ENCODE measurements around the gene LPP.

GRCh38 chr3:188527389-188527788 is 373.4 kb downstream of the LPP start:
- no peak for TF ChIP-seq EZH2 (IDR thresholded peaks at IDR 0.05; ENCODE audit: low read length)
- no peak for TF ChIP-seq CTCF (optimal IDR thresholded peaks at IDR 0.05 in 1 of 3, IDR thresholded peaks at IDR 0.05 in 1 of 3, conservative IDR thresholded peaks at IDR 0.05 in 1 of 3; ENCODE audit: extremely low read depth in 1 of 3, insufficient read depth in 2 of 3, low read length in 3 of 3)

Data from keratinocyte (primary cell).